DOHH2 (cell line): ENCODE results near the gene NES.

Source experiments
- EZH2phosphoT487 ChIP-seq: fragments of 200-600 bp; sonication (generic); IDR thresholded peaks from 2 replicates; pipeline ENCODE4 v1.6.1; 2017; ENCODE audit warnings: borderline replicate concordance, mild to moderate bottlenecking, antibody characterized with exemption, low read length, moderate library complexity, mixed read lengths
- TF ChIP-seq, protein P1 (sequence below): fragments of 200-600 bp; sonication (generic); IDR thresholded peaks from one replicate; pipeline ENCODE4 v1.5.1; 2014; ENCODE audit warnings: antibody characterized with exemption, mild to moderate bottlenecking, low read depth, low read length; ENCODE audit not compliant: poor library complexity, severe bottlenecking

DNA sequence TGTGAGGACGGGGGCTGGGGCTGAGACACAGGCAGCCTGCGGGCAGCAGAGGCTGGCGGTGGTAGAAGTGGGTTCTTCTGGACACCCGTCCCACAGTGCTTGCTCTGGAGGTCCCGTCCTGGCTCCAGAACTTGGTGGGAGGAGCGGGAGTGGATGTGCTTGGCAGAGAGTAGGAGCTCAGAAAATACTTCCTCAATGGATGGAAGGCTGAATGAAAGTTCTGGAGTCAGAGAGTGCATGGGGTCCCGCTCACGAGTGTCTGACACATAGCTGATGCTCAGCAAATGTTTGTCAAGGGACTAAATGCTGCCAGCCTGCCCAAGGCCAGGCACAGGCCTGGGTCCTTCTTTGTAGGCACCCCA lies 13.4 kb upstream of the NES start:
- TF ChIP-seq, protein P1, sequence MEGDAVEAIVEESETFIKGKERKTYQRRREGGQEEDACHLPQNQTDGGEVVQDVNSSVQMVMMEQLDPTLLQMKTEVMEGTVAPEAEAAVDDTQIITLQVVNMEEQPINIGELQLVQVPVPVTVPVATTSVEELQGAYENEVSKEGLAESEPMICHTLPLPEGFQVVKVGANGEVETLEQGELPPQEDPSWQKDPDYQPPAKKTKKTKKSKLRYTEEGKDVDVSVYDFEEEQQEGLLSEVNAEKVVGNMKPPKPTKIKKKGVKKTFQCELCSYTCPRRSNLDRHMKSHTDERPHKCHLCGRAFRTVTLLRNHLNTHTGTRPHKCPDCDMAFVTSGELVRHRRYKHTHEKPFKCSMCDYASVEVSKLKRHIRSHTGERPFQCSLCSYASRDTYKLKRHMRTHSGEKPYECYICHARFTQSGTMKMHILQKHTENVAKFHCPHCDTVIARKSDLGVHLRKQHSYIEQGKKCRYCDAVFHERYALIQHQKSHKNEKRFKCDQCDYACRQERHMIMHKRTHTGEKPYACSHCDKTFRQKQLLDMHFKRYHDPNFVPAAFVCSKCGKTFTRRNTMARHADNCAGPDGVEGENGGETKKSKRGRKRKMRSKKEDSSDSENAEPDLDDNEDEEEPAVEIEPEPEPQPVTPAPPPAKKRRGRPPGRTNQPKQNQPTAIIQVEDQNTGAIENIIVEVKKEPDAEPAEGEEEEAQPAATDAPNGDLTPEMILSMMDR: no peak
- no peak for TF ChIP-seq EZH2phosphoT487
